K562 treated with DMSO at 1 percent for 48 hours (cell line): Measurements from ENCODE around the gene NHLRC4. TPM values are rescaled to one million over a fixed set of nuclear protein-coding genes. Genes with fewer than 3 reads are reported as not detected.

ENCODE experiments used
- total RNA-seq: library from RNA; unstranded; fragments of 300-600 nt; gene quantifications from 2 replicates; pipeline ENCODE4 v1.2.3, GENCODE V29; 2022; ENCODE audit warnings: low replicate concordance; ENCODE audit errors: extremely low read depth

Gene NHLRC4
- total RNA-seq = not detected in 2 replicates

GRCh38 chr16:566475-567372 lies at the start of gene NHLRC4:
Gene NHLRC4 (plus strand): TSS chr16:567005. CDS start chr16:568048, 1,043 bp downstream.

GRCh38 chr16:527015-527903 lies 39.5 kb upstream of the NHLRC4 start, which contains the start of gene CAPN15:
Gene CAPN15 (plus strand): TSS chr16:527712. CDS start chr16:546839, 19,127 bp downstream.

GRCh38 chr16:560204-560700 lies 6.6 kb upstream of the NHLRC4 start, which contains the start of gene PRR35:
Gene PRR35 (plus strand): TSS chr16:560394. CDS start chr16:563295, 2,901 bp downstream.

GRCh38 chr16:569445-570254 lies 2.8 kb downstream of the NHLRC4 start, which contains the start of gene PIGQ:
Gene PIGQ (plus strand): TSS chr16:569968. CDS start chr16:574075, 4,107 bp downstream.

GRCh38 chr16:589658-590187 lies 22.9 kb downstream of the NHLRC4 start, which contains the start of gene RAB40C:
Gene RAB40C (plus strand): TSS chr16:590066. CDS start chr16:590292, 226 bp downstream.

Other genes with a start within 250 kb of the NHLRC4 start
- gene AXIN1, start 214.3 kb upstream of the NHLRC4 start, total RNA-seq = not detected in 2 replicates
- gene MRPL28, start 196.5 kb upstream of the NHLRC4 start, total RNA-seq = not detected in 2 replicates
- gene PGAP6, start 185.0 kb upstream of the NHLRC4 start, total RNA-seq = not detected in 2 replicates
- not detected in 2 replicates for gene NME4, start 169.8 kb upstream of the NHLRC4 start, total RNA-seq
- gene DECR2, start 165.1 kb upstream of the NHLRC4 start, total RNA-seq = not detected in 2 replicates
- gene RAB11FIP3, start 141.4 kb upstream of the NHLRC4 start, total RNA-seq = not detected in 2 replicates
- gene CAPN15, start 39.3 kb upstream of the NHLRC4 start, total RNA-seq = not detected in 2 replicates
- not detected in 2 replicates for gene PRR35, start 6.6 kb upstream of the NHLRC4 start, total RNA-seq
- gene PIGQ, start 3.0 kb downstream of the NHLRC4 start, total RNA-seq = 359 TPM in 1 of 2 replicates, not detected in the other
- gene RAB40C, start 23.1 kb downstream of the NHLRC4 start, total RNA-seq = not detected in 2 replicates
- not detected in 2 replicates for gene WFIKKN1, start 64.0 kb downstream of the NHLRC4 start, total RNA-seq
- gene METTL26, start 69.3 kb downstream of the NHLRC4 start, total RNA-seq = not detected in 2 replicates
- gene MCRIP2, start 74.8 kb downstream of the NHLRC4 start, total RNA-seq = not detected in 2 replicates
- not detected in 2 replicates for gene WDR90, start 82.4 kb downstream of the NHLRC4 start, total RNA-seq
- not detected in 2 replicates for gene RHOT2, start 101.1 kb downstream of the NHLRC4 start, total RNA-seq
- gene RHBDL1, start 108.7 kb downstream of the NHLRC4 start, total RNA-seq = not detected in 2 replicates
- not detected in 2 replicates for gene STUB1, start 113.4 kb downstream of the NHLRC4 start, total RNA-seq
- not detected in 2 replicates for gene JMJD8, start 117.3 kb downstream of the NHLRC4 start, total RNA-seq
- gene WDR24, start 123.4 kb downstream of the NHLRC4 start, total RNA-seq = not detected in 2 replicates
- gene FBXL16, start 138.8 kb downstream of the NHLRC4 start, total RNA-seq = not detected in 2 replicates
- not detected in 2 replicates for gene METRN, start 148.1 kb downstream of the NHLRC4 start, total RNA-seq
- gene ANTKMT, start 154.1 kb downstream of the NHLRC4 start, total RNA-seq = not detected in 2 replicates
- gene CCDC78, start 159.4 kb downstream of the NHLRC4 start, total RNA-seq = not detected in 2 replicates
- not detected in 2 replicates for gene HAGHL, start 160.1 kb downstream of the NHLRC4 start, total RNA-seq
- not detected in 2 replicates for gene CIAO3, start 174.0 kb downstream of the NHLRC4 start, total RNA-seq
- not detected in 2 replicates for gene MSLN, start 193.7 kb downstream of the NHLRC4 start, total RNA-seq
- not detected in 2 replicates for gene RPUSD1, start 221.4 kb downstream of the NHLRC4 start, total RNA-seq
- not detected in 2 replicates for gene CHTF18, start 221.6 kb downstream of the NHLRC4 start, total RNA-seq
- not detected in 2 replicates for gene GNG13, start 233.7 kb downstream of the NHLRC4 start, total RNA-seq